HUES64 (cell line): ENCODE data around the gene DCUN1D3.

Experiments
- H3K27ac ChIP-seq: 2 replicates; pipeline ENCODE4 v1.7.0; 2013; ENCODE audit warnings: low read depth, low read length, inconsistent platforms
- H3K27me3 ChIP-seq: 2 replicates; pipeline ENCODE4 v1.6.1; 2013; ENCODE audit warnings: mild to moderate bottlenecking, low read length; ENCODE audit not compliant: insufficient read depth
- H3K36me3 ChIP-seq: 2 replicates; pipeline ENCODE4 v1.6.1; 2013; ENCODE audit warnings: mild to moderate bottlenecking, low read length; ENCODE audit not compliant: insufficient read depth
- H3K4me1 ChIP-seq: 2 replicates; pipeline ENCODE4 v1.6.1; 2013; ENCODE audit warnings: mild to moderate bottlenecking, low read length, moderate library complexity; ENCODE audit not compliant: insufficient read depth
- H3K4me3 ChIP-seq: 2 replicates; pipeline ENCODE4 v1.5.1; 2013; ENCODE audit warnings: mild to moderate bottlenecking, low read length, moderate library complexity
- H3K9ac ChIP-seq: 2 replicates; pipeline ENCODE4 v1.6.1; 2013; ENCODE audit warnings: mild to moderate bottlenecking, low read depth, low read length
- H3K9me3 ChIP-seq: 2 replicates; pipeline ENCODE4 v1.6.1; 2013; ENCODE audit warnings: low read depth, low read length; ENCODE audit not compliant: insufficient read depth
- WGBS: fragments of 150-250, 120-280 bp; methylation state at CpG from one replicate; pipeline ENCODE4 v1.1.7; 2013; ENCODE audit warnings: missing lambda C conversion rate; 5-methylcytosine and 5-hydroxymethylcytosine counted together

DCUN1D3 gene

GRCh38 chr16:20918486-20919239, 18.5 kb upstream of the DCUN1D3 start:
- H3K9ac ChIP-seq = no peak overlapping the region
- peaks cover 9% of the 10 kb centered on the region; the same call in 1 of the 2 replicates for H3K4me1 ChIP-seq
- no peaks in the 10 kb centered on the region for H3K9me3 ChIP-seq
- WGBS = 84% methylated on average over 4 of the region's 4 CpGs
- no peaks in the 10 kb centered on the region for H3K27me3 ChIP-seq
- H3K4me3 ChIP-seq = no peak overlapping the region
- H3K36me3 ChIP-seq = peaks cover 4% of the 10 kb centered on the region; the same call in 1 of the 2 replicates
- no peak overlapping the region for H3K27ac ChIP-seq

GRCh38 chr16:20916942-20917341, 16.8 kb upstream of the DCUN1D3 start:
- peaks cover 4% of the 10 kb centered on the region; the same call in 1 of the 2 replicates for H3K36me3 ChIP-seq
- H3K9me3 ChIP-seq = no peaks in the 10 kb centered on the region
- H3K27ac ChIP-seq = no peak overlapping the region
- no peak overlapping the region for H3K9ac ChIP-seq
- H3K27me3 ChIP-seq = no peaks in the 10 kb centered on the region
- peaks cover 14% of the 10 kb centered on the region; the same call in 1 of the 2 replicates for H3K4me1 ChIP-seq
- 88% methylated on average over 4 of the region's 4 CpGs for WGBS
- no peak overlapping the region for H3K4me3 ChIP-seq

GRCh38 chr16:20916289-20916688, 16.1 kb upstream of the DCUN1D3 start:
- H3K27ac ChIP-seq = no peak overlapping the region
- H3K4me1 ChIP-seq = peaks cover 14% of the 10 kb centered on the region; the same call in 1 of the 2 replicates
- H3K9ac ChIP-seq = no peak overlapping the region
- WGBS = 89% methylated on average over 10 of the region's 10 CpGs
- peaks cover 4% of the 10 kb centered on the region; the same call in 1 of the 2 replicates for H3K36me3 ChIP-seq
- no peak overlapping the region for H3K4me3 ChIP-seq
- no peaks in the 10 kb centered on the region for H3K9me3 ChIP-seq
- H3K27me3 ChIP-seq = no peaks in the 10 kb centered on the region

- WGBS = 85% methylated on average over 1 of the region's 1 CpG
- peaks cover 5% of the 10 kb centered on the region; the same call in 1 of the 2 replicates for H3K4me1 ChIP-seq
- H3K27me3 ChIP-seq = no peaks in the 10 kb centered on the region
- H3K4me3 ChIP-seq = no peak overlapping the region
- H3K9ac ChIP-seq = no peak overlapping the region
- H3K27ac ChIP-seq = no peak overlapping the region
- no peaks in the 10 kb centered on the region for H3K9me3 ChIP-seq
- H3K36me3 ChIP-seq = no peaks in the 10 kb centered on the region
Measured at GRCh38 chr16:20911361-20911760, 11.2 kb upstream of the DCUN1D3 start.

- Histone ChIP-seq H3K36me3 (no peaks in the 10 kb centered on the region), H3K4me3 (no peak overlapping the region), H3K27ac (no peak overlapping the region), H3K27me3 (no peaks in the 10 kb centered on the region), H3K9me3 (no peaks in the 10 kb centered on the region), H3K9ac (no peak overlapping the region), H3K4me1 (peaks cover 5% of the 10 kb centered on the region; the same call in 1 of the 2 replicates)
- 100% methylated on average over 1 of the region's 2 CpGs for WGBS
Measured at GRCh38 chr16:20910781-20911321, 10.7 kb upstream of the DCUN1D3 start.

- Histone ChIP-seq H3K4me3 (no peak overlapping the region), H3K9ac (no peak overlapping the region)
Measured at GRCh38 chr16:20906341-20907255, 6.4 kb upstream of the DCUN1D3 start.

GRCh38 chr16:20905576-20905975, 5.4 kb upstream of the DCUN1D3 start:
- no peak overlapping the region for H3K4me3 ChIP-seq
- no peaks in the 10 kb centered on the region for H3K27me3 ChIP-seq
- 94% methylated on average over 2 of the region's 3 CpGs for WGBS
- H3K36me3 ChIP-seq = peaks cover 6% of the 10 kb centered on the region; the same call in 1 of the 2 replicates
- H3K27ac ChIP-seq = no peak overlapping the region
- H3K4me1 ChIP-seq = peaks cover 6% of the 10 kb centered on the region
- H3K9me3 ChIP-seq = no peaks in the 10 kb centered on the region
- H3K9ac ChIP-seq = no peak overlapping the region

More at GRCh38 chr16:20906341-20907255, 6.4 kb upstream of the DCUN1D3 start:
- Histone ChIP-seq H3K27ac (no peak overlapping the region), H3K36me3 (peaks cover 6% of the 10 kb centered on the region; the same call in 1 of the 2 replicates), H3K9me3 (no peaks in the 10 kb centered on the region), H3K27me3 (no peaks in the 10 kb centered on the region), H3K4me1 (peaks cover 6% of the 10 kb centered on the region)
- 95% methylated on average over 4 of the region's 4 CpGs for WGBS

- Histone ChIP-seq H3K4me1 (peaks cover 6% of the 10 kb centered on the region), H3K36me3 (peaks cover 6% of the 10 kb centered on the region; the same call in 1 of the 2 replicates), H3K9ac (no peak overlapping the region), H3K27ac (no peak overlapping the region), H3K27me3 (no peaks in the 10 kb centered on the region), H3K9me3 (no peaks in the 10 kb centered on the region), H3K4me3 (no peak overlapping the region)
- 80% methylated on average over 2 of the region's 3 CpGs for WGBS
Measured at GRCh38 chr16:20904507-20905081, 4.4 kb upstream of the DCUN1D3 start.

GRCh38 chr16:20903899-20904506, 3.8 kb upstream of the DCUN1D3 start:
- no peak overlapping the region for H3K4me3 ChIP-seq
- H3K4me1 ChIP-seq = peaks cover 10% of the 10 kb centered on the region
- WGBS = 70% methylated on average over 4 of the region's 5 CpGs
- no peaks in the 10 kb centered on the region for H3K27me3 ChIP-seq
- no peak overlapping the region for H3K9ac ChIP-seq
- peaks cover 6% of the 10 kb centered on the region; the same call in 1 of the 2 replicates for H3K36me3 ChIP-seq
- no peaks in the 10 kb centered on the region for H3K9me3 ChIP-seq
- no peak overlapping the region for H3K27ac ChIP-seq

GRCh38 chr16:20903116-20903898, 3.1 kb upstream of the DCUN1D3 start:
- Histone ChIP-seq H3K4me3 (no peak overlapping the region), H3K27ac (no peak overlapping the region)
- 92% methylated on average over 5 of the region's 5 CpGs for WGBS

More at GRCh38 chr16:20903116-20903898, 3.1 kb upstream of the DCUN1D3 start:
- Histone ChIP-seq H3K36me3 (peaks cover 6% of the 10 kb centered on the region; the same call in 1 of the 2 replicates), H3K27me3 (no peaks in the 10 kb centered on the region), H3K9me3 (no peaks in the 10 kb centered on the region), H3K4me1 (peaks cover 17% of the 10 kb centered on the region), H3K9ac (no peak overlapping the region)
